Thyroid gland (tissue), 4 donors: ENCODE data around the gene PLCG2. TPM values are rescaled to one million over a fixed set of nuclear protein-coding genes. Genes with fewer than 3 reads are reported as not detected.

ENCODE experiments used
- DNase-seq, 2 donors: peaks; one replicate each; pipeline ENCODE4 v3.0.0-alpha.2; 2019
- H3K27ac ChIP-seq, 3 donors: fragments of 200-600 bp; sonication (generic); 1 replicate in 2 of 3; 2 replicates in 1 of 3; pipeline ENCODE4 v1.5.1; 2016 to 2019; ENCODE audit warnings: mild to moderate bottlenecking in 1 of 3, moderate library complexity in 1 of 3
- H3K27me3 ChIP-seq: fragments of 200-600 bp; sonication (generic); one replicate; pipeline ENCODE4 v1.5.1; 2019
- H3K36me3 ChIP-seq, 2 donors: fragments of 200-600 bp; sonication (generic); one replicate each; pipeline ENCODE4 v1.5.1; 2016 to 2019
- H3K4me1 ChIP-seq, 2 donors: fragments of 200-600 bp; sonication (generic); one replicate each; pipeline ENCODE4 v1.5.1; 2017 to 2019
- H3K4me3 ChIP-seq, 3 donors: fragments of 200-600 bp; sonication (generic); replicated peaks in 1 of 3; 1 replicate in 2 of 3; 2 replicates in 1 of 3; pipeline ENCODE4 v1.5.1; 2016; ENCODE audit warnings: mild to moderate bottlenecking in 1 of 3
- H3K9me3 ChIP-seq: fragments of 200-600 bp; sonication (generic); one replicate; pipeline ENCODE4 v1.5.1; 2017
- CTCF ChIP-seq, 6 experiments: fragments of 200-600 bp in 3 of 6; fragments of 450-650 bp in 3 of 6; sonication (generic) in 3 of 6; IDR thresholded peaks; one replicate each; pipeline ENCODE4 v1.5.1; 2016 to 2019; ENCODE audit warnings: antibody characterized with exemption in 6 of 6, mild to moderate bottlenecking in 2 of 6, inconsistent platforms in 1 of 6, moderate library complexity in 1 of 6
- POLR2A ChIP-seq, 2 donors: fragments of 450-650 bp; IDR thresholded peaks; one replicate each; pipeline ENCODE4 v1.6.1; 2017; ENCODE audit warnings: antibody characterized with exemption in 2 of 2, mild to moderate bottlenecking in 2 of 2, moderate library complexity in 1 of 2
- WGBS, 2 donors: methylation state at CpG; one replicate each; pipeline ENCODE4 v1.1.5; 2017; 5-methylcytosine and 5-hydroxymethylcytosine counted together
- intact Hi-C: fragments of 100-400 bp; cut with DNase I; formaldehyde crosslinking; loops from one replicate; pipeline ENCODE4 v1.15.1; 2023
- total RNA-seq, 4 donors: library from RNA; depleted of rRNA; stranded (reverse); fragments of >200 nt; gene quantifications; one replicate each; pipeline ENCODE4 v1.2.3, GENCODE V29; 2016

The PLCG2 gene
- total RNA-seq, 4 donors from 2014 or later = 9.2 to 12.1 (median 10.3) TPM

DNA sequence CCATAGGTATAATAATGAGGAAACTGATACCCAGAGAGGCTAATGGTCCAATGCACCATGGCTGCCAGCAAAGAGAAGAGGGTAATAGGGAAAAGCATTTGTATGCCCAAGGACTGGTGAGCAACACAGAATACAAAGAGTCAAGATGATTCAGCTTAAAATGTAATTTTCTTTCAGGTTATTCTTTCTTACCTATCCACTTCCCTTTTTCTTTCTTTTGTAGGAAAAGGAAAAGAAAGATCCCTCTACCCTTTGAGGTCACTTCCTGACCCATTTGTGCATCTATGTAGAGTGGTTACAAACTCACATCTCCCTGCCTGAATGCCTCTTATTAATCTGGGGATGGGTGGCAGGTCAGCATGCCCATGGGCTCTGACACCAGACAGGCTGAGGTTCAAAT is 3.5 kb upstream of the PLCG2 start:
- Histone ChIP-seq H3K9me3 (no peaks in the 10 kb centered on the region), H3K4me1 (peaks cover 0 to 3% of the 10 kb centered on the region in 2 donors), H3K4me3 (no peak overlapping the region), H3K36me3 (no peaks in the 10 kb centered on the region), H3K27ac (no peak overlapping the region), H3K27me3 (no peaks in the 10 kb centered on the region)
- intact Hi-C loops = no loop called here
- TF ChIP-seq CTCF (IDR thresholded peaks at IDR 0.05) (no peak), POLR2A (IDR thresholded peaks at IDR 0.05) (no peak)
- DNase-seq = no peak

GRCh38 chr16:81778231-81778630 is 860 bp upstream of the PLCG2 start:
- H3K9me3 ChIP-seq = no peaks in the 10 kb centered on the region
- peaks cover 0 to 3% of the 10 kb centered on the region in 2 donors for H3K4me1 ChIP-seq
- no peak for TF ChIP-seq CTCF (IDR thresholded peaks at IDR 0.05)
- 79 to 81% methylated on average over 6 of the region's 6 CpGs for WGBS, 2 donors
- H3K36me3 ChIP-seq = no peaks in the 10 kb centered on the region
- no peaks in the 10 kb centered on the region for H3K27me3 ChIP-seq
- H3K4me3 ChIP-seq = no peak overlapping the region
- no peak for DNase-seq
- no peak overlapping the region for H3K27ac ChIP-seq
- intact Hi-C loops = no loop called here

DNA sequence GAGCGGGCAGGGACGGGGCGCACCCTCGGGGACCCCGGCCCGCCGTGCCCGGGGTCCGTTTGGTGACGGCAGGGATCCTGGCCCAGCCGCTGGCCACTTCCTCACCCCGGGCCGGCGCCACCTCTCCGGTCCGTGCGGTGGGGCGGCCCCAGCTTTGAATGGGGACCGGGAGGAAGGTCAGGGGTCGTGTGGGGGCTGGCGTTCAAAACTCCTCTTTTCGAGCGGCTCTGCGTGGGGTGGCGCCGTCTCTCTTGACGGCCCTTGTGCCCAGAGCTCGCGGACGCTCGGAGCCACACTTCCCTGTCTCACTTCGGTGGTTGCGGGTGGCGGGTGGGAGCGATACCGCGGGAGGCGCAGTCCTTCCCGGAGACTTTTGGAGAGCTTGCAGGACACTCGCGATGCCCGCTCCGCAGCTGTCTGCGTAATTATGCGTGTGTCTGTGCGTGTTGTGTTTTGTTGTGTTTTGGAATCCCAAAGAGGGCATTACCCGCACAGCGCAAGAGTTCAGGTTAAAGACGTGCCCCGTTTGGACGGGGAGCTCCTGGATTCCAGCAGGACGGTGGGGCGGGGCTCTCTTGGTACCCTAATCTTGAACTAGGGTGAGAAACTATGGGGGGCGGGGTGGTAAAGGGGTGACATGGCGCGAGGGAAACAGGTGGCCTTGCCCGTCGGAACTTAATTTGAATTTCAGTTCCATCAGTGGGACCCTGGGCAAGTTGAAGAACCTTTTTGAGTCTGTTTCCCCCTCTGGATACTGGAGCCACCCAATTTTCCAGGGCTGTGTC is 637 bp downstream of the PLCG2 start:
- peak; percentile 45 to 54 for DNase-seq
- 10 to 24% methylated on average over 9 to 41 of the region's 58 CpGs for WGBS, 2 donors
- Histone ChIP-seq H3K4me3 (peak overlapping the region; percentile 52 to 80 (median 70)), H3K9me3 (no peaks in the 10 kb centered on the region), H3K36me3 (no peaks in the 10 kb centered on the region), H3K27ac (no peak overlapping the region), H3K4me1 (no peaks in the 10 kb centered on the region), H3K27me3 (no peaks in the 10 kb centered on the region)
- intact Hi-C loops = no loop called here
- TF ChIP-seq POLR2A (IDR thresholded peaks at IDR 0.05) (no peak), CTCF (IDR thresholded peaks at IDR 0.05) (no peak)

DNA sequence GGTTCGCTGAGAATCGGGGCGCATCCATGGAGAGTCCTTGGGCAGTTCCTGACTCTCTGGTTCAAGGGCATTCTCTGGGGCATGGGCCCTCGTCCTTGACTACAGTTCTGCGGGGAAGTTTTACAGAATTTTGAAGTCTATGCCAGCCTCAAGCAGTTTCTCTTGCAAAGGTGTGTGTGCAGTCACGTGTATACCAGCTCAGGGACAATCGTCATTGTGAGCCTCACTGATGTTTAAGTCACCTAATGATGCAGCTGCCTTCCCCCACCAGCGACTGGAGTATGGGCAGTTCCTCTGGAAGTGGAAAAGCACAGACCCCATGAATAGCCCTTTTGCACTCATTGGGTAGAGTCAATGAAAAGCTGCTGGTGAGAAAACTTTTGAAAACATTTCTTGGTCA is 1.3 kb downstream of the PLCG2 start:
- Histone ChIP-seq H3K27me3 (no peaks in the 10 kb centered on the region), H3K9me3 (no peaks in the 10 kb centered on the region), H3K4me3 (no peak overlapping the region), H3K27ac (no peak overlapping the region), H3K4me1 (no peaks in the 10 kb centered on the region), H3K36me3 (no peaks in the 10 kb centered on the region)
- no peak for DNase-seq
- no peak for TF ChIP-seq POLR2A (IDR thresholded peaks at IDR 0.05)
- no peak for TF ChIP-seq CTCF (IDR thresholded peaks at IDR 0.05)
- WGBS, 2 donors = 72 to 78% methylated on average over 8 of the region's 8 CpGs
- intact Hi-C loops = no loop called here

- intact Hi-C loops = no loop called here
- WGBS, 2 donors = 90 to 92% methylated on average over 3 of the region's 3 CpGs
Measured at GRCh38 chr16:81782236-81782635, 3.1 kb downstream of the PLCG2 start.

More at GRCh38 chr16:81782236-81782635, 3.1 kb downstream of the PLCG2 start:
- Histone ChIP-seq H3K4me3 (no peak overlapping the region), H3K36me3 (no peaks in the 10 kb centered on the region), H3K27ac (no peak overlapping the region), H3K27me3 (no peaks in the 10 kb centered on the region), H3K9me3 (no peaks in the 10 kb centered on the region), H3K4me1 (no peaks in the 10 kb centered on the region)
- no peak for DNase-seq
- TF ChIP-seq POLR2A (IDR thresholded peaks at IDR 0.05) = no peak
- no peak for TF ChIP-seq CTCF (IDR thresholded peaks at IDR 0.05)
